ENCODE measurements around the gene CDC5L.

The CDC5L gene

GRCh38 chr6:44475779-44476434 is 88.4 kb downstream of the CDC5L start:
- DNase-seq (ENCODE audit: low read depth) = peak; percentile 35

- DNase-seq (ENCODE audit: low read depth) = no peak
Measured at GRCh38 chr6:44476849-44477248, 89.3 kb downstream of the CDC5L start.

- DNase-seq (ENCODE audit: low read depth) = no peak
Measured at GRCh38 chr6:44477293-44477894, 89.9 kb downstream of the CDC5L start.

- DNase-seq (ENCODE audit: low read depth) = no peak
Measured at GRCh38 chr6:44478158-44478557, 90.7 kb downstream of the CDC5L start.

GRCh38 chr6:44478591-44479254 is 91.2 kb downstream of the CDC5L start:
- no peak for DNase-seq (ENCODE audit: low read depth)

GRCh38 chr6:44480097-44480541 is 92.6 kb downstream of the CDC5L start:
- DNase-seq (ENCODE audit: low read depth) = no peak

- DNase-seq (ENCODE audit: low read depth) = no peak
Measured at GRCh38 chr6:44481056-44481455, 93.5 kb downstream of the CDC5L start.

GRCh38 chr6:44481760-44482159 is 94.3 kb downstream of the CDC5L start:
- DNase-seq (ENCODE audit: low read depth) = no peak

- no peak for DNase-seq (ENCODE audit: low read depth)
Measured at GRCh38 chr6:44485601-44486401, 98.3 kb downstream of the CDC5L start.

GRCh38 chr6:44487002-44487401 is 99.5 kb downstream of the CDC5L start:
- DNase-seq (ENCODE audit: low read depth) = no peak

- no peak for DNase-seq (ENCODE audit: low read depth)
Measured at GRCh38 chr6:44487586-44487985, 100.1 kb downstream of the CDC5L start.

- peak; percentile 94 for DNase-seq (ENCODE audit: low read depth)
Measured at GRCh38 chr6:44489910-44490604, 102.6 kb downstream of the CDC5L start.

GRCh38 chr6:44493132-44493531 is 105.6 kb downstream of the CDC5L start:
- no peak for DNase-seq (ENCODE audit: low read depth)

GRCh38 chr6:44493593-44493992 is 106.1 kb downstream of the CDC5L start:
- no peak for DNase-seq (ENCODE audit: low read depth)

GRCh38 chr6:44494011-44494501 is 106.5 kb downstream of the CDC5L start:
- DNase-seq (ENCODE audit: low read depth) = peak; percentile 39

GRCh38 chr6:44495036-44495901 is 107.8 kb downstream of the CDC5L start:
- no peak for DNase-seq (ENCODE audit: low read depth)

GRCh38 chr6:44496665-44497369 is 109.3 kb downstream of the CDC5L start:
- no peak for DNase-seq (ENCODE audit: low read depth)

- DNase-seq (ENCODE audit: low read depth) = no peak
Measured at GRCh38 chr6:44497807-44498206, 110.3 kb downstream of the CDC5L start.

GRCh38 chr6:44498436-44498835 is 110.9 kb downstream of the CDC5L start:
- DNase-seq (ENCODE audit: low read depth) = no peak

- DNase-seq (ENCODE audit: low read depth) = no peak
Measured at GRCh38 chr6:44499609-44500008, 112.1 kb downstream of the CDC5L start.
